ENCODE results near the gene CGAS.
A peak's percentile ranks its signal among the peaks of the same experiment; 100 is the strongest.
"Not testable (repeated sequence)": the region's sequence is repeated elsewhere in the genome, so short reads cannot be mapped to it uniquely, and the experiment has no call there.

Gene CGAS

GRCh38 chr6:73452107-73452461 lies at the start of gene CGAS:
Gene CGAS (minus strand): TSS chr6:73452297. CDS start chr6:73452181, 116 bp downstream.
- DNase-seq: peak; percentile 93

DNA sequence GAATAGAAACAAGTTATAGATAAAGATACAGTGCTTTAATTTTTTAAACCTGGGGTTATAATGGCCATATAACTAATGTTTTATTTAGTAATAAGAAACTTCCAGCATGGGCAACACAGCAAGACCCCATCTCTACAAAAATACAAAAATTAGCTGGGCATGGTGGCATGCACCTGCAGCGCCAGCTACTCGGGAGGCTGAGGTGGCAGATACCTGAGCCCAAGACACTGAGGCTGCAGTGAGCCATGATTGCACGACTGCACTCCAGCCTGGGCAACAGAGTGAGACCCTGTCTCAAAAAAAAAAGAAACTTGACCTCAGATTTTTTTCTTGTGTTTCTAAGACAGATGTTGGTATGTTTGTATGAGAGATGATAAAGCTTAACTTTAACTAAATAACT lies 45.8 kb upstream of the CGAS start:
- no peak for DNase-seq

DNA sequence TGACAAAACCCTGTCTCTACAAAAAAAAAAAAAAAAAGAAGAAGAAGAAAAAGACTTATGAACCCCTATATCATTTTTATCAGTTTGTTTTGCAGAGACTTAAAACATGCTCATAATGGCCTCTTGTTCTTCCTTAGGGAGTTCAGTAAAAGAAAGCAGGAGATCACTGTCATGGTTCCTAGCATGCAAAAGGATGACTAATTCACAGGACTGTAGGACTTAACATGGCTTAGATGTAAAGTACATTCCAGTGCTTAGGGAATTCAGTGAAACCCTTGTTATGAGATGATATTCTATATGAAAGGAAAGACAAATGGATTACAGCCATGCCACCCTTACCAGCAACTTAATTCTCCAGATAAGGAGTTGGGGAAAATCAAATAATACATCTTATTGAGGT lies 39.3 kb upstream of the CGAS start:
- no peak for DNase-seq

GRCh38 chr6:73487473-73487872 lies 35.4 kb upstream of the CGAS start:
- DNase-seq: no peak

GRCh38 chr6:73484438-73484837 lies 32.3 kb upstream of the CGAS start:
- DNase-seq: no peak

- DNase-seq: no peak
Measured at GRCh38 chr6:73481969-73482368, 29.9 kb upstream of the CGAS start.

- DNase-seq: no peak
Measured at GRCh38 chr6:73477407-73477806, 25.3 kb upstream of the CGAS start.

GRCh38 chr6:73476723-73477122 lies 24.6 kb upstream of the CGAS start:
- DNase-seq: no peak

DNA sequence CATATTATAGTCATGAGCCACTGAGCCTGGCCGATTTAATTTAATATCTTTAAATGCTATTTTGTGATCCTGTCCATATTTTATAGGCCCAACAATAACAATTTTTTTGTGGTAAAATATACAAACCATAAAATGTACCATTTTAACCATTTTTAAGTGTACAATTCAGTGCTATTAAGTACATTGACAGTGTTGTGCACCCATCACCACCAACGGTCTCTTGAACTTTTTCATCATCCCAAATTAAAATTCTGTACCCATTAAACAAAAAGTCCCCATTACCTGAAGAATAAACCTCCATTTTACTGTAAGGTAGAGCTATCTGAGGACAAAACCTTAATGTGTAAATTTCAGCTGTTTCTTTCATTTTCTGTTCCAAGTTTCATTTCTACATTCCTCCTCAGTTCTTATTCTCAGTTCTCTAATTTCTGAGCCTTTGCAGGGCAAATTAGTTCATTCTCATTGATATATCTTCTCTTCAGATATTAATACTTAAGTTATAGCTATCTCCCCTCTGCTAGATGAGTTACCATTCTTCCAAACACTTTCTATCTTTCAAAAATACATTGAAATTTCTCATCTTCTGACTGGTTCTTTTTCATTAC lies 19.7 kb upstream of the CGAS start:
- no peak for DNase-seq

DNA sequence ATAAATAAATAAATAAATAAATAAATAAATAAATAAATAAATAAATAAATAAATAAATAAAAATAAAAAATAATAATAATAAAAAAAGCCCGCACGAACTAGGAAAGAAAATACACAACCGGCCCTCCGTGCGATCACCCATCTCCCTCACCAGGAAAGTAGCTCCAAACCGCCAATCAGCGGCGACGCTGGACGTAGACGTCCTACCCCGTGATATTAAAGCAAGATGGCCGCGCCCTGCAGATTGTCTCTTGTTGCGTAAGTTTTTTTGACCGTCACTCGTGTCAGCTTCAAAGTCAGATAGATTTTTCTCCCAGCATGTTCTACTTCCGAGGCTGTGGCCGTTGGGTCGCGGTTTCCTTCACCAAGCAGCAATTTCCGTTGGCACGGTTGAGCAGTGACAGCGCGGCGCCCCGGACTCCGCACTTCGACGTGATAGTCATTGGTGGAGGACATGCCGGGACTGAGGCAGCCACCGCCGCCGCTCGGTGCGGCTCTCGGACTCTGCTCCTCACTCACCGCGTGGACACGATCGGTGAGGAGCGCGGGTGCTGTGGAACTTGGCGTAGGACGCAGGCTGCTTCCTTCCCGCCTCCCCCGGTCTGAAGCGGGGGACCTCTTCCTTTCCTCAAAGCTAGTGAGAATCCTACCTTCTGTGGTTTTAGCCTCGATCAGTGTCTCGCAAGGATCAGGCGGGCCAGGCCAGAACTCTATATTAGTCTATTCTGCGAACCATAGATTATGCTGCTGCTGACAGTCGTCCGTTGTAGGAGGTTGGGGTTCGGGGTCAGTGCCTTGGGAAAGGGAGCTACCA lies 9.6 kb upstream of the CGAS start, which contains the start of gene MTO1:
Gene MTO1, plus strand, starts transcription at position 201 of the 814 bp plus-strand sequence. Its CDS starts 118 bp downstream, at position 319.
- peak; percentile 94 for DNase-seq

GRCh38 chr6:73460056-73460455 lies 8.0 kb upstream of the CGAS start:
- no peak for DNase-seq

DNA sequence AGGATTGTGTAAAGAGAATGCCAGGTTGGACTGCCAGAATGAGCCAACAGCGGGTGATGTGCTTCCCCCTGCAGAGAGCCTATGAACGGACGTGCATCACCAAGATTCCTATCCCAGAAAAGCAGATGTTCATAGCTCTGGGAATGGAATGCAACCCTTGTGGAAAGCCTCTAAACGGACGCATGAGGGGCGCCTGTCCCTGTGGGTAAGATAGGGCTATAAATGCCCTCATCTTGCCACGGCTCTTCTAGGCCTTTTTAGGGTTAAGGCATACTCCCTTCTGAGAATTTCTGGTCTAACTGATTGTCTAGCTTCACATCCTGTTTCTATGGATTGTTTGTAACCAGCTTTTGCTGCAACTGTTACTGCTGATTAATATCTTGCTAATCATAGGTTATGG lies 7.4 kb upstream of the CGAS start:
- not testable (repeated sequence) for DNase-seq

DNA sequence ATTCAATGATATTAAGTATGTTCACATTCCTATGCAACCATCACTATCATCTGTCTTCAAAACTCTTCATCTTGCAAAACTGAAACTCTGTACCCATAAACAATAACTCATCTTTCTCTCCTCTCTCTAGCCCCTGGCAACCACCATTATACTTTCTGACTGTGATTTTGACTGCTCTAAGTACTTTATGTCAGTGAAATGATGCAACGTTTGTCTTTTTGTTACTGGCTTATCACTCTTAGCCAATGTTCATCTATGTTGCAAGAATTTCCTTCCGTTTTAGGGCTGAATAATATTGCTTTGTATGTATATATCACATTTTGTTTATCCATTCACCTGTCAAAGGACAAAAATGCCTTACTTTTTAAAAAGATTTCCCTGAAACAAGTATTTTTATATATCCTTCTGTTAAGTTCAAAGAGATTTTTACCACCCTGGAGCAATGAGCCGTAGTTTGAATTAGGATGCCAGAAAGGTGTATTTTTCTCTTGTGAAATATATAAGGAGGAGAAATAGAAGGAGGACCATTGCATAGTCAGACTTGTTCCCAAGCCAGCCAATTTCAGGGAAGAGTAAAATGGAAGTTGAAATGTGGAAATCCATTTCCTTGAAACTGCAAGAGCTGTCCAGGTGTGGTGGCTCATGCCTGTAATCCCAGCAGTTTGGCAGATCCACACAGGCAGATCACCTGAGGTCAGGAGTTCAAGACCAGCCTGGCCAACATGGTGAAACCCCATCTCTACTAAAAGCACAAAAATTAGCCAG lies 4.0 kb upstream of the CGAS start:
- DNase-seq: no peak

DNA sequence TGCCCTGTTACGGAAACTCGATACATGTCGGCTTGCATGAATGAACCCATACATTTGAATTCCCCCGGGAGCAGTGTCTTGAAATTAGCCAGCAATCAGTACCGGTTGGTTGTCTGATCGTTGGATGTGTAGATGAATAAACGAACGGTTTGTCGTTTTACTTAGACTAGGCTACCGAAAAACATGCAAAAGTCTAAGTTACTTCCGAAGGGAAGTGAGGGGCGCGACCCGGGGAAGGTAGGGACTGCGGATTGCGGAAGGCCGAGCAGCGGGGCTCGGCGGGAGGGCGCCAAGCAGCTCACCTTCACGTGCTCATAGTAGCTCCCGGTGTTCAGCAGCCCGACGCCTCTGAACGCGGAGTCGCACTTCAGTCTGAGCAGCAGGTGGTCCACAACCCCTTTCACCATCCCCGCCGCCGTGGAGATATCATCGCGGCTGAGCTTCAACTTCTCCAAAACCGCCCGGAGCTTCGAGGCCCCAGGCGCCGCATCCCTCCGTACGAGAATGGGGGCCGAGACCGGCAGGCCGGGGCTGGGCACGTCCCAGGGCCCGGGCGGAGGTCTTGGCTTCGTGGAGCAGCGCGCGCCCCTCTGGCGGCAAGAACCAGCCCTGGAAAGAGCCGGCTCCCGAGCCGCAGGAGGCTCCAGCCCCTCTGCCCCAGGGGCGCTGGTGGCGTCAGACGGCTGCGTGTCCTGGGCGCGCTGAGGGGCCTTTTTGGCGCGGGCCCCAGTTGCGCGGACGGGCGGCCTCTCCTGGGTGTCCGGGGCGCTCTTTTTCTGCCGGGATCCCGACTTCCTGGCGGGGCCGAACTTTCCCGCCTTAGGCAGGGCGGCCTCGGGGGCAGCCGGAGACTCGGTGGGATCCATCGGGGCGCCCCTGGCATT lies 632 bp downstream of the CGAS start:
- peak; percentile 81 for DNase-seq

DNA sequence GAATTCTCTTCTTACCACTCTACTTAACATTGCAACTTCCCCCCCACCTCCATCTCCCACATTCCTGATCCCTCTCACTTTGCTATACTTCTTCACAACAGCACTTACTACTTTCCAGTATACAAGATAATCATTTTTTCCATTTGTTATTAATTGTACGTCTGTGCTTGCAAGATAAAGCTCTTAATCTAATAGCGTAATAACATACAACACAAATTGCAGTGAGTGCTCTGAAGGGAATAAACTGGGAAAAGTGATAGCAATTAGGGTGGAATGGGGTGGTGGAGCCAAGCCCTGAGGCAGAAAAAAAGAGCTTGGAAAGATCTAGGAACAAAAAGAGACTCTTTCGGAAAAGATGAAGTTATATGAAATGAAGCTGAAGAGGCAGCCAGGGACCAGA lies 8.5 kb downstream of the CGAS start:
- DNase-seq: no peak

GRCh38 chr6:73435236-73435635 lies 16.9 kb downstream of the CGAS start:
- no peak for DNase-seq

GRCh38 chr6:73421534-73421933 lies 30.6 kb downstream of the CGAS start:
- no peak for DNase-seq

DNA sequence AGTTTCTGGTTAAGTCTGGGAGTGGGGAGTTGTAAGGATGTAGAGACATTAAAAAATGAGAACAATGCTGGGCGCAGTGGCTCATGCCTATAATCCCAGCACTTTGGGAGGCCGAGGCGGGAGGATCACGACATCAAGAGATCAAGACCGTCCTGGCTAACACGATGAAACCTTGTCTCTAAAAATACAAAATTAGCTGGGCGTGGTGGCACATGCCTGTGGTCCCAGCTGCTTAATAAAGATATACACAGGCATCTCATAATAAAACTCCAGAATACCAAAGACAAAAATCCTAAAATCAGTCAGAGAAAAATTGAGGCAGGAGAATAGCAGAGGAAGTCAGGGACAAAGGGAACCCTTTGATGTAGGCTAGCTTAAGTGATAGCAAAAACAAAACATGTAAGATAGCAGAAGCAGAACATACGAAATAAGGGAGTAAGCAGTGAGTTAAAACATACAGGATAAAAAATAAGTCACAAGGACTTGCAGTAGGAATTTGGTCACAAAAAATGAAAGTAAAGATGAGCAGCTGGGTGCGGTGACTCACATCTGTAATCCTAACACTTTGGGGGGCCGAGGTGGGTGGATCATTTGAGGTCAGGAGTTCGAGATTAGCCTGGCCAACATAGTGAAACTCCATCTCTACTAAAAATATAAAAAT lies 33.9 kb downstream of the CGAS start:
- DNase-seq: no peak

GRCh38 chr6:73413102-73413501 lies 39.0 kb downstream of the CGAS start:
- no peak for DNase-seq

GRCh38 chr6:73409395-73409794 lies 42.7 kb downstream of the CGAS start:
- no peak for DNase-seq

GRCh38 chr6:73400656-73401055 lies 51.4 kb downstream of the CGAS start:
- DNase-seq: no peak

DNA sequence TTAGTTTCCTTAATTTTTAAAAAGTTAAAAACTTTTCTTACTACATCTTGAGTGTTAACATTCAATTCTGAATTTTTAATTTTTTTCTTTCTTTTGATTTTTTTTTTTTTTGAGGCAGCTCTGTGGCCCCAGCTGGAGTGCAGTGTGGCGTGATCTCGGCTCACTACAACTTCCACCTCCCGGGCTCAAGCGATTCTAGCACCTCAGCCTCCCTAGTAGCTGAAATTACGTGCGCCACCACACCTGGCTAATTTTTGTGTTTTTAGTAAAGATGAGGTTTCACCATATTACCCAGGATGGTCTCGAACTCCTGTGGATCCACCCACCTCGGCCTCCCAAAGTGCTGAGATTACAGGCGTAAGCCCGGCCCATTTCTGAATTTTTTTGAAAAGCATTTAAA lies 56.2 kb downstream of the CGAS start:
- no peak for DNase-seq
